ENCODE measurements around the gene LINGO1. TPM values are rescaled to one million over a fixed set of nuclear protein-coding genes. Genes with fewer than 3 reads are reported as not detected.

Gene LINGO1
- total RNA-seq, 1 donor: 1.1 TPM

DNA sequence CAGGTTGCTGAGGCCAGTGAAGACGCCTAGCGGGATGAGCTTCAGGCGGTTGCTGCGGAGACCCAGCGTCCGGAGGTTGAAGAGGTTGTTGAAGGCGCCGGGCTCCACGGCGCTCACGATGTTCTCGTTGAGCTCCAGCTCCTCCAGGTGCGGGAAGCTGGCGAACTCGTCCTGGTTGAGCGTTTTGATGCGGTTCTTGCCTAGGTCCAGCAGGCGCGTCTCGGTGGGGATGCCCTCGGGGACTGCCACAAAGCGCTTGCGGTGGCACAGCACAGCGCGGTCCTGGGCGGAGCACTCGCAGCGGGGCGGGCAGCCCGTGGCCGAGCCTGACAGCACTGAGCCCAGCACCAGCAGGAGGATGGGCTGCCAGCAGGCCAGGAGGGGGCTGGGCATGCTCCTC is 17.2 kb downstream of the LINGO1 start:
- H3K79me2 ChIP-seq (ENCODE audit: insufficient read depth, low read length): no peaks in the 10 kb centered on the region
- H2AFZ ChIP-seq (ENCODE audit: low read length): no peak overlapping the region
- TF ChIP-seq, protein P1, sequence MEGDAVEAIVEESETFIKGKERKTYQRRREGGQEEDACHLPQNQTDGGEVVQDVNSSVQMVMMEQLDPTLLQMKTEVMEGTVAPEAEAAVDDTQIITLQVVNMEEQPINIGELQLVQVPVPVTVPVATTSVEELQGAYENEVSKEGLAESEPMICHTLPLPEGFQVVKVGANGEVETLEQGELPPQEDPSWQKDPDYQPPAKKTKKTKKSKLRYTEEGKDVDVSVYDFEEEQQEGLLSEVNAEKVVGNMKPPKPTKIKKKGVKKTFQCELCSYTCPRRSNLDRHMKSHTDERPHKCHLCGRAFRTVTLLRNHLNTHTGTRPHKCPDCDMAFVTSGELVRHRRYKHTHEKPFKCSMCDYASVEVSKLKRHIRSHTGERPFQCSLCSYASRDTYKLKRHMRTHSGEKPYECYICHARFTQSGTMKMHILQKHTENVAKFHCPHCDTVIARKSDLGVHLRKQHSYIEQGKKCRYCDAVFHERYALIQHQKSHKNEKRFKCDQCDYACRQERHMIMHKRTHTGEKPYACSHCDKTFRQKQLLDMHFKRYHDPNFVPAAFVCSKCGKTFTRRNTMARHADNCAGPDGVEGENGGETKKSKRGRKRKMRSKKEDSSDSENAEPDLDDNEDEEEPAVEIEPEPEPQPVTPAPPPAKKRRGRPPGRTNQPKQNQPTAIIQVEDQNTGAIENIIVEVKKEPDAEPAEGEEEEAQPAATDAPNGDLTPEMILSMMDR (IDR thresholded peaks at IDR 0.05; ENCODE audit: extremely low read depth, low read depth, low read length): no peak
- no peaks in the 10 kb centered on the region for H4K20me1 ChIP-seq (ENCODE audit: insufficient read depth, low read length)
- no peaks in the 10 kb centered on the region for H3K36me3 ChIP-seq (ENCODE audit: insufficient read depth, low read length)
- no peak overlapping the region for H3K4me3 ChIP-seq (ENCODE audit: insufficient read depth, low read length)
- H3K27me3 ChIP-seq (ENCODE audit: insufficient read depth, low read length): no peaks in the 10 kb centered on the region
- no peaks in the 10 kb centered on the region for H3K9me3 ChIP-seq (ENCODE audit: low read depth, low read length)
- no peak for DNase-seq (ENCODE audit: insufficient read length, low spot score, missing footprints)
- no peak overlapping the region for H3K4me2 ChIP-seq (ENCODE audit: insufficient read depth, low read length)
- H3K4me1 ChIP-seq (ENCODE audit: insufficient read depth, low read length): no peaks in the 10 kb centered on the region
- H3K27ac ChIP-seq (ENCODE audit: low read depth, low read length): no peak overlapping the region

DNA sequence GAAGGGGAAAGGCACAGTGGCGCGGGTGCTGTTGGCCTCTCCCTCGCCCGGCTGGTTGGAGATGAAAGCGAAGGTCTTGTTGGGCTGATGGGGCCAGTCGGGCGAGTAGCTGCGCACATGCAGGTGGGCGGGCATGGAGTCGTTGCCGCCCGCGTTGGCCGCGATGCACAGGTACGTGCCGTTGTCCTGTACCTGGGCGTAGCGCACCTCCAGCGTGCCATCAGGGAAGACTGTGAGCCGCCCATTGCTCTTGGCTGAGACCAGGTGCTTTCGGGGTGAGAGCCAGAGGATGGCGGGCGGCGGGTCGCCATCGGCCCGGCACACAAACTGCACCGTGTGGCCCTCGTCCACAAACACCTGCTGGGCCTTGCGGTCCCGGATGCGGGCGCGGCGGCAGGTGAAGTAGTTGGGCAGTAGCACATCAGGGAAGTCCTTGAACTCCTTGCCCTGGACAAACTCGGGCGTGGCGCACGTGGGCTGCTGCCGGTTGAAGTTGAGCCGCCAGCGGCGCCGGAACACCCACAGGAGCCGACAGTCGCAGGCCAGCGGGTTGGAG is 18.4 kb downstream of the LINGO1 start:
- H4K20me1 ChIP-seq (ENCODE audit: insufficient read depth, low read length): no peaks in the 10 kb centered on the region
- H2AFZ ChIP-seq (ENCODE audit: low read length): no peak overlapping the region
- no peak overlapping the region for H3K4me3 ChIP-seq (ENCODE audit: insufficient read depth, low read length)
- no peaks in the 10 kb centered on the region for H3K9me3 ChIP-seq (ENCODE audit: low read depth, low read length)
- TF ChIP-seq, protein P1 (IDR thresholded peaks at IDR 0.05; ENCODE audit: extremely low read depth, low read depth, low read length): no peak
- H3K79me2 ChIP-seq (ENCODE audit: insufficient read depth, low read length): no peaks in the 10 kb centered on the region
- no peak for DNase-seq (ENCODE audit: insufficient read length, low spot score, missing footprints)
- no peaks in the 10 kb centered on the region for H3K36me3 ChIP-seq (ENCODE audit: insufficient read depth, low read length)
- H3K4me1 ChIP-seq (ENCODE audit: insufficient read depth, low read length): no peaks in the 10 kb centered on the region
- H3K4me2 ChIP-seq (ENCODE audit: insufficient read depth, low read length): no peak overlapping the region
- H3K27me3 ChIP-seq (ENCODE audit: insufficient read depth, low read length): no peaks in the 10 kb centered on the region
- H3K27ac ChIP-seq (ENCODE audit: low read depth, low read length): no peak overlapping the region

DNA sequence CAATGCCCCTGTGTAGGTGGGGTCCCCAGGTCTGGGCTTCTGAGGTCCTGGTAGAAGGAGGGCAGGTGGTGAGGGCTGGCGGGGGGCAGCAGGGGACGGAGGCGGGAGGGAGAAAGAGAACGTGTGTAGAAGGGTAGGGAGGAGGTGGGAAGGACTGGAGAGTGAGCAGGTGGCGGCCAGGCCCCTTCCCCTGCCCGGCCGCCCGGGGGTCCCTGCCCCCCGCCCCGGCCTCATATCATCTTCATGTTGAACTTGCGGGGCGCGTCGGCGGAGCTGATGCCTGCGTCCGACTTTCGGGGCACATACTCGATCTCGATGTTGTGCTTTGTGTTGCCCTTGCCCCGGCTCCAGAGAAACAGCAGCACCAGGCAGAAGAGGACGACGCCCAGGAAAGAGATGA is 18.9 kb downstream of the LINGO1 start:
- Histone ChIP-seq H3K4me3 (ENCODE audit: insufficient read depth, low read length) (no peak overlapping the region), H3K79me2 (ENCODE audit: insufficient read depth, low read length) (no peaks in the 10 kb centered on the region), H3K4me2 (ENCODE audit: insufficient read depth, low read length) (no peak overlapping the region), H3K4me1 (ENCODE audit: insufficient read depth, low read length) (no peaks in the 10 kb centered on the region), H2AFZ (ENCODE audit: low read length) (no peak overlapping the region), H4K20me1 (ENCODE audit: insufficient read depth, low read length) (no peaks in the 10 kb centered on the region), H3K36me3 (ENCODE audit: insufficient read depth, low read length) (no peaks in the 10 kb centered on the region), H3K27me3 (ENCODE audit: insufficient read depth, low read length) (no peaks in the 10 kb centered on the region), H3K27ac (ENCODE audit: low read depth, low read length) (no peak overlapping the region), H3K9me3 (ENCODE audit: low read depth, low read length) (no peaks in the 10 kb centered on the region)
- TF ChIP-seq, protein P1 (IDR thresholded peaks at IDR 0.05; ENCODE audit: extremely low read depth, low read depth, low read length): no peak
- DNase-seq (ENCODE audit: insufficient read length, low spot score, missing footprints): no peak

DNA sequence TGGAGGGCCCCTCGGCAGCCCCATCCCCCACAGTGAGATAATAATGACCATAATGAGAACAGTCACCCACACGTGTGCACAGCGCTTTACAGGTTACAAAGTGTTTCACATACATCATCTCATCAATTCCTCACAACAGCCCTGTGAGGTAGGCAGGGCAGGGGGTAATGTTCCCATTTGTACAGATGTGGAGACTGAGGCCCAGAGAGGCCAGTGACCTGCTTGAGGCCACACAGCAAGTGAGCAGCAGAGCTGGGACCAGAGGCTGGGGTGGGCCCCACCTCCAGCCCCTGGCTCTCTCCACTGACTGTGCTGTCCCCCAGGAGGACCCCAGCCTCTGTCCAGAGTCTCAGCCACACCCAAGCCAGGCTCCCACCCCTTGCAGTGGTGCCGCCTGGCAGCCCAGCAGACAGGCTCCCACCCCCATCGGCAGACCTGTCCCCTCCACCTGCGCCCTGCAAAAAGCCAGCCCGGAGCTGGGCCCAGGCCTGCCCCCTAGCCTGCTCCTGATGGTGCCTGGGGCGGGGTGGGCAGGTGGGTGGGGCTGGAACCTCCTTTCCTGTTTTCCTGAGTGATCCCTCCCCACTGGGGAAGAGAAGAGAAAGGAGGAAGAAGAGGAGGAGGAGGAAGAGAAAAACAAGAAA is 19.6 kb downstream of the LINGO1 start:
- DNase-seq (ENCODE audit: insufficient read length, low spot score, missing footprints): no peak
- H3K27me3 ChIP-seq (ENCODE audit: insufficient read depth, low read length): no peaks in the 10 kb centered on the region
- H3K4me2 ChIP-seq (ENCODE audit: insufficient read depth, low read length): no peak overlapping the region
- no peak overlapping the region for H2AFZ ChIP-seq (ENCODE audit: low read length)
- no peak overlapping the region for H3K27ac ChIP-seq (ENCODE audit: low read depth, low read length)
- H4K20me1 ChIP-seq (ENCODE audit: insufficient read depth, low read length): no peaks in the 10 kb centered on the region
- no peak overlapping the region for H3K4me3 ChIP-seq (ENCODE audit: insufficient read depth, low read length)
- no peaks in the 10 kb centered on the region for H3K36me3 ChIP-seq (ENCODE audit: insufficient read depth, low read length)
- H3K4me1 ChIP-seq (ENCODE audit: insufficient read depth, low read length): no peaks in the 10 kb centered on the region
- TF ChIP-seq, protein P1 (IDR thresholded peaks at IDR 0.05; ENCODE audit: extremely low read depth, low read depth, low read length): no peak
- H3K79me2 ChIP-seq (ENCODE audit: insufficient read depth, low read length): no peaks in the 10 kb centered on the region
- no peaks in the 10 kb centered on the region for H3K9me3 ChIP-seq (ENCODE audit: low read depth, low read length)
